ENCODE results near the gene ITPRIP. TPM values are rescaled to one million over a fixed set of nuclear protein-coding genes. Genes with fewer than 3 reads are reported as not detected.
A peak's percentile ranks its signal among the peaks of the same experiment; 100 is the strongest.

The ITPRIP gene, protein sequence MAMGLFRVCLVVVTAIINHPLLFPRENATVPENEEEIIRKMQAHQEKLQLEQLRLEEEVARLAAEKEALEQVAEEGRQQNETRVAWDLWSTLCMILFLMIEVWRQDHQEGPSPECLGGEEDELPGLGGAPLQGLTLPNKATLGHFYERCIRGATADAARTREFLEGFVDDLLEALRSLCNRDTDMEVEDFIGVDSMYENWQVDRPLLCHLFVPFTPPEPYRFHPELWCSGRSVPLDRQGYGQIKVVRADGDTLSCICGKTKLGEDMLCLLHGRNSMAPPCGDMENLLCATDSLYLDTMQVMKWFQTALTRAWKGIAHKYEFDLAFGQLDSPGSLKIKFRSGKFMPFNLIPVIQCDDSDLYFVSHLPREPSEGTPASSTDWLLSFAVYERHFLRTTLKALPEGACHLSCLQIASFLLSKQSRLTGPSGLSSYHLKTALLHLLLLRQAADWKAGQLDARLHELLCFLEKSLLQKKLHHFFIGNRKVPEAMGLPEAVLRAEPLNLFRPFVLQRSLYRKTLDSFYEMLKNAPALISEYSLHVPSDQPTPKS
- polyA plus RNA-seq (2013, experiment 1 of 2; ENCODE audit: insufficient read length), result 26.2 TPM
- 25.7 TPM for polyA plus RNA-seq (2013, experiment 2 of 2; ENCODE audit: insufficient read length)

DNA sequence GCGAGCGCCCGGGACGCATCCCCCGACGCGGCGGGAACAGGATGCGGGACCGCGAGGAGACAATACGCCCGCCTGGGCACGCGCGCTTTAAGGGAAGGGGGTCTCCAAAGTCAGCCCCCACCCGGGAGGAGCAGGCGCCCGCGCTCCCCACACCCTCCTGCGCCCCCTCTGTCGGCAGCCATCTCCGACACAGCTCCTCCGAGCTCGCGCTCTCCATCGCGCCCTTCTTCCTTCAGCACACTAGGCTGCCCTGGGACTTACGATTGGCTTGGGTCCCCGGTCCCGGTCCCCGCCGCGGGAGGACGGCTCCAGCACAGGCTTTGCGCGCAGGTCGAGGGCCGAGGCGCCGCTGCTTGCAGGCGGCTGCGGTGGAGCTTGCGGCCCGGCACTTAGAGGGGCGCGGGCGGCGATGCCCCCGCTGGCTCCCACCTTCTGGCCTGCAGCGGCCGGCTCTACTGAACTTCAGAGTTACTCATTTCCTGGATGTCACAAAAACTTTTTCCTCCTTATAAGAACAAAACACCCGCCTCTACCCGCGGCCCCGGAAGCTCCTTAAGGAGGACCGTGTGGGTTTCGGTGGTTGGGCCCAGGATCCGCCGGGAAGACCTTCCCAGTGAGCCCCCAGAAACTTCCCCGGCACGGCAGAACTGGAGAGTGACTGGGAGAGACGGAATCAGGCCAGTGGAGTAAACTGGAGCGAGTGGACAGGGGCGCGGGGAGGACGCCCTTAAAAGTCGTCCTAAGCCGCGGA lies at the start of gene ITPRIP:
Gene ITPRIP (minus strand): TSS at position 481 of the 751 bp plus-strand sequence. CDS start 22,414 bp downstream, outside the sequence.
- peak; percentile 86 for DNase-seq

- no peak for DNase-seq
These were observed 49.0 kb upstream of the ITPRIP start for GRCh38 chr10:104387130-104387888.

DNA sequence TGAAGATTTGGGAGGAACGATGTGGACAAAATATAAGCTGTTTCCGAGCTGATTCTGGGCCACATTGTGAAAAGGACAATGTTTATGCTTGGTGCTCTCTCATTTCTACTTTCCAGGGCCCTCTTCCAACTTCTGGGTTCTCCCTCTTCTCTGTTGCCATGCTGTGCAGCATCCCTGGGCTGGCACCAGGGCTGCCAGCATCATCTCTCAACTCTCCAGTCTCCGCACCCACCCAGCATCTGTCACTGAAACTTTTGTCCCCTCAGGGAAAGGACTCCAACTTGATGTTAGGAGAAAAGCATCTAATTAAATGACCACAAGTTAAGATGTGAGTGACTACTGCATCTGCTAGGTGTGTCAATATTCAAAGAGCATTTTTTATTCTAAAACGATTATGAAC lies 42.1 kb upstream of the ITPRIP start:
- DNase-seq, result no peak

GRCh38 chr10:104376784-104377300 lies 38.6 kb upstream of the ITPRIP start:
- no peak for DNase-seq

DNA sequence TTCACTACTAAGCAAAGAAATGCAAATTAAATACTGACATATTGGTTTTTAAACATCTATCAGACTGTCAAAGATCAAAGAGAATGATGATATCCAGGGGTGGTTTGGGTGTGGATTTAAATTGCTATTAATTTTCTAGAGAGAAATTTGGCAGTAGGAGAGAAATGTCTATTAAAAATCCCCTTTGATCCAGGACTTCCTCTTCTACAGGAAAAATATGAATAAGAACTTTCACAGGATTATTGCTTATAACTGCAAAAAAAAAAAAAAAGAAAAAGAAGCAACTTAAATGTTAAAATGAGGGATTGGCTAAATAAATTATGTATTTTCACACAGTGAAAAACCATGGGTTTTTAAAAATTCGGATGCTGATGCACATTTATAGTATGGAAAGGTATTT lies 36.3 kb upstream of the ITPRIP start:
- DNase-seq, result no peak

DNA sequence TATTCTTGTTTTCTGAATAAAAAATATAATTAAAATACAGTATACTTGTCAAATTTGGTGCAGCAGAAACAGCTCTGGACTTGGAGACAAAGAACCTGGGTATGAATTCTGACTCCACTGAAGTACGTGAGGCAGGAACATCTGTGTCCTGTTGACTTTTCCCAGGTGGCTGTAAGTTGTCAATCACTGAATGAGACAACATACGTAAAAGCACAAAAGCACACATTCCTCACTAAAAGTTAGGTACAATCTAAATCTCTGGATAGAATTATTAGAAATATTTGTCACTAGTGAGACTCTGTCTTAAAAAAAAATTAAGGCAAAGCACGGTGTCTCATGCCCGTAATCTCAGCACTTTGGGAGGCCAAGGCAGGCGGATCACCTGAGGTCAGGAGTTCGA lies 33.5 kb upstream of the ITPRIP start:
- DNase-seq, result no peak

DNA sequence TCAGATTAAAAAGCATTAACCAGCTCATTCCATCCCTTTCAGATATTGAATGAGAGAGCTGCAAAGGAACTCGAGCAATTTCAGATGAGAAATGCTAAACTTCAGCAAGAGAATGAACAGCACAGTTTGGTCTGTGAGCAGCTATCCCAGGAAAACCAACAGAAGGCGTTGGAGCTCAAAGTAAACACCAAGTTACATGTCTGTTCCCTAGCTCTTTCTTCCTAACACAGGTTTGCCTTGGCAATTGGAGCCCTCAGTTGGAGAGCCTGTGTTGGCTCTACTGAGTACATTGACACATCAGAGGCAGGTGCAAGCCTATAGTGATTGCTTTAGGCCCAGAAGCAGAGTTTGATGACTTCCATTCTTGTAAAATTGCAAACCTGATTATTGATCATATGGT lies 30.1 kb upstream of the ITPRIP start:
- no peak for DNase-seq

DNA sequence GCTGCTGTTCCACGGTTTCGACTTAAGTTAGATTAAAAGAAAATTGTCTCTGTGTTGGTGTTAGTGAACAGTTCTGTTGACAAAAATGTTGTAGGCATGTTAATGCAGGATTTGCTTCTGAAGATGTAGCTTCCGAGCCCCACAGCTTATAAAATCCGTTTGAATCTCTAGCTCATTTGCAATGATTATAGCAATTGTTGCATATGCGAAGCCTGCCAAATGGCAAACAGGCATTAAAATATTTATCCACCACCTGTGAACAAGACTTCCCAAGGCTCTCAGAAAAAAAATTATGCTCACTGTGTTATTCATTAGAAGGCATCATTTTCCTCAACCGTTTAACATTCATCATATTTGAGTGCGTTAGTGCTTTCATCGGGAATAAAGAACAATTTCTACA lies 29.6 kb upstream of the ITPRIP start:
- no peak for DNase-seq

GRCh38 chr10:104359811-104360210 lies 21.5 kb upstream of the ITPRIP start:
- no peak for DNase-seq

DNA sequence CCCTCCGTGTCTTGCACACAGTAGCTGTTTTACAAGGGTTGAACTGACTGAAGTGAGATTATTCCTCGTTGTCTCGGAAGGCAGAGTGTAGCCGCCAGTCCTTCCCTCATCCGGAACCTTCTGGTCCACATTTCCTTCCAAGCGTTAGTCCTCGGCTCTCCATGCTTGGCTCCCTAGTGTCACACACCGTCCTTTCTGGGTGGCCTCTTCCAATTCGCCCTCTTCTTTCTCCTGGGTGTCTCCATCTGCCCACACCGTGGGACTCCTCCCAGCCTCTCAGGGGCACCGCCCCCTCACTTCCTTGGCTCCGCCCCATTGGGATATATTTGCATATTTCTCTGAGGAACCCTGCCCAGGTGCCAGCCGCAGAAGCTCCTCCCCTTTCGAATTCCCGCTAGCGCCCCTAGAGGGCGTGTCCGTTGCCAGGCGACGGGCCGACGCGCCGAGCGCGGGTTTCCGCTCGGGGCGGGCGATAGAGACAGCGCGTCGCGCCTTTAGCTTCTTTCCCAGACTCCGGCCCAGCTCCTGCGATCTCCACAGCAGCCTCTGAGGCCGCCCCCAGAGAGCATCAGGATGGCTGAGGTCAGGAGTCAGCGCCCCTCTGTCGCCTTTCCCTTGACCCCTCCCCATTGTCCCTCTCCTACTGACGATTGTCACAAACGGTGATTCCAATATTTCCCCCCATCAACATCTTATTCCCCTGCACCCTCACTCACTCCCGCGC lies 15.2 kb upstream of the ITPRIP start, which contains the start of gene CFAP58:
Gene CFAP58 (plus strand): TSS at position 509 of the 724 bp plus-strand sequence. CDS start 65 bp downstream, at position 574.
- peak; percentile 88 for DNase-seq

DNA sequence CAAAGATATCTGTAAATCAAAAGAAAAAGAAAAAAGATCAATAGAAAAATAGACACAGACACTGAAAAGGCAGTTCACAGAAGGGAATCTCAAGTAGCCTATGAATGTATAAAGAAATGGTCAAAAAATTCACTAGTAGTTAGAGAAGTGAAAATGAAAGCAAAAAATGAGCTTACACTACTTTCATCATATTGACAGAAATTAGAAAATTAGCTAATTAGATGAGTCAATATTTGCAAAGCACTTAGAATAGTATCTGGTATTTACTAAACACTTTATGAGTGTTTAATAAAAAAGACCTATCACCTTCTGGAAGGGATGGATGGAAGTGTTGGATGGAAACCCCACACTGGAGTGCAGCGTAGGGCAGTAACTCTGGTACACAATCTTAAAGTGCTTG lies 13.7 kb upstream of the ITPRIP start:
- DNase-seq, result no peak

- DNase-seq, result peak; percentile 75
These were observed 12.9 kb upstream of the ITPRIP start for GRCh38 chr10:104351061-104351702.

- DNase-seq, result peak; percentile 75
These were observed 11.9 kb upstream of the ITPRIP start for GRCh38 chr10:104350127-104350635.

DNA sequence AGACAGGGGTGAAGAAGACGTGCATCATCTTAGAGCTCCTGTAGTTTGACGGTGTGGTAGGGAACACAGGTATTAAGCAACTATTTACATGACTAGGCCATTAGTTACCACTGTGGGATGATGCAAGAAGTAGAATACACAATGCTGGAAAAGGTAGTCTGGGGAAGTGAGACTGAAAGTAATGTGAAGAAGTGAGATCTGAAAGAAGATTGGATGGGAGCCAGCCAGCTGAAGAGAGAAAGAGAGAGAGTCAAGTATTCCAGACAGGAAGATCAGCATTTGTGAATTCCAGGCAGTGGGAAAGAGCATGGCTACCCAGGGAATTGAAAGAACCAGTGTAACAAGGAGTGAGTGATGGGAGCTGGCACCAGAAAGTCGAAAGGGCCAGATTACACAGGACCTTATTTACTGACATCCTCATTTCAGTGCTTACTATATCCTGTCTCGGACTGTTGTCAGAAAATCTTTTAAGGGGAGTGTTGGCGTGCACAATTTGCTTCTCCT lies 11.4 kb upstream of the ITPRIP start:
- DNase-seq, result peak; percentile 61

GRCh38 chr10:104348601-104349000 lies 10.3 kb upstream of the ITPRIP start:
- no peak for DNase-seq

GRCh38 chr10:104347295-104348045 lies 9.2 kb upstream of the ITPRIP start:
- DNase-seq, result peak; percentile 28

DNA sequence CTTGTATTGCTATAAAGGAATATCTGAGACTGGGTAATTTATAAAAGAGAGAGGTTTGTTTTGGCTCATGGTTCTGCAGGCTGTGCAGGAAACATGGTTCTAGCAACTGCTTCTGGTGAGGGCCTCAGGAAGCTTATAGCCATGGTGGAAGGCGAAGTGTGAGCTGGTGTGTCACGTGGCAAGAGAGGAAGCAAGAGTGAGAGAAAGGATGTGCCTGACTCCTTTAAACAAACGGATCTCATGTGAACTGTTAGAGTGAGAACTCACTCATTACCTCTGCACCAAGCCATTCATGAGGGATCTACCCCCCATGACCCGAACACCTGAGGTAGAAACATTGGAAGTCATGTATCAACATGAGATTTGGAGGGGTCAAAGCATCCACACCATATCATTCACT lies 7.7 kb upstream of the ITPRIP start:
- no peak for DNase-seq

DNA sequence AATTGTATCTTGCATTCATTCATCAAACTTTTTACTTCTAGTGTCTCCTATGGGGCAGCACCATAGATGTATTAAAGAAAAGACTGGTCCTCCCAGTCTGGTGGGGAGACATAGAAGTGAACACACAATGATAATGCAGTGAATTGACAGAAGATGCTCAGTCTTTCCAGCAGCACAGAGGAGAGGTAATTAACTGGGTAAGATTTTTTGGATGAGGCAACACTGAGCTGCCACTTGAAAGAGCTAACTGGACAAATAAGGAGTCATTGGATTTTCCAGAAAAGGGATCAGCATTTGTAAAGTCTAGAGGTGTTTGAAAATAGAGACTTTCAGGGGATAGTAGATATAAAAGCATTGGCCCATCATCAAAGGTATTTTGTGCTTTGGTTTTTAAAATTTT lies 7.2 kb upstream of the ITPRIP start:
- no peak for DNase-seq

- no peak for DNase-seq
These were observed 6.0 kb upstream of the ITPRIP start for GRCh38 chr10:104344219-104344618.

DNA sequence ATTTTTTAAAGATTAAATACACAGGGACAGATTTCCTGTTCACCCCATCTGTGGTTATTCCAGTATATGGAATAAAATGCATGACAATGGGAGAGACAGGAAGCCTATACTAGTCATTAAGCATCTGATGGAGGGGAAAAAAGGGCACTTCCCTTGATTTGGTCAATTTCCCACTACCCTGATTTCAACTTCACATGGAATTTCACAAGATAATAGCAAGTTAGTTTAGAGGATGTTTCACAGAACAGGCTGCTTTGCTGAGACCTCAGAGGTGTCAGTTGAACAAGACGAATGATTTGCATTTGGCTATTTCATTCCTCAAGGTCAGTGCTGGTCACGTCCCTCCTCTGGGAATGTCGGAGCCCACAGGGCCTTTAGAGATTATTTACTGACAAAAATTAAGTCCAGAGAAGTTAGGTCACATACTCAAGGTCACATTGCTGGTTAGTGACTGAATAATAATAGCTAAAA lies 4.7 kb upstream of the ITPRIP start:
- DNase-seq, result peak; percentile 16
